ENCODE results near the gene PPARG. TPM values are rescaled to one million over a fixed set of nuclear protein-coding genes. Genes with fewer than 3 reads are reported as not detected.

PPARG gene
- polyA plus RNA-seq, 1 donor (not counting 4 experiments of a cell fraction or from before 2014, with no cell fraction given) = 3.1 TPM

- no peak overlapping the region for H3K27ac ChIP-seq (ENCODE audit: control insufficient read depth, insufficient read depth, low read length)
- dilution Hi-C loops (cut with MboI; ENCODE audit: extremely low pct_ligation_motif_present, low sequenced_read_pairs) = no loop called here
- H3K9me3 ChIP-seq (ENCODE audit: control insufficient read depth, low read depth, low read length) = no peaks in the 10 kb centered on the region
- no peaks in the 10 kb centered on the region for H3K79me2 ChIP-seq (ENCODE audit: control insufficient read depth, insufficient read depth, low read length)
- no peak overlapping the region for H2AFZ ChIP-seq (ENCODE audit: control insufficient read depth, low read length)
- no peaks in the 10 kb centered on the region for H4K20me1 ChIP-seq (ENCODE audit: control insufficient read depth, extremely low read depth, insufficient read depth, low read length)
- H3K4me3 ChIP-seq (ENCODE audit: control insufficient read depth in 2 of 3, extremely low read depth in 1 of 3, insufficient read depth in 2 of 3, low read depth in 1 of 3, low read length in 3 of 3) = no peak overlapping the region
- H3K27me3 ChIP-seq (ENCODE audit: control insufficient read depth, extremely low read depth, insufficient read depth, low read length) = peaks cover 16% of the 10 kb centered on the region
- FAIRE-seq = no peak
- DNase-seq (ENCODE audit: low read depth, low spot score) = no peak
- H3K4me1 ChIP-seq (ENCODE audit: control insufficient read depth, extremely low read depth, insufficient read depth, low read length) = no peaks in the 10 kb centered on the region
- no peak for TF ChIP-seq EZH2 (IDR thresholded peaks at IDR 0.05; ENCODE audit: low read length)
- TF ChIP-seq CTCF (optimal IDR thresholded peaks at IDR 0.05 in 1 of 3, IDR thresholded peaks at IDR 0.05 in 1 of 3, conservative IDR thresholded peaks at IDR 0.05 in 1 of 3; ENCODE audit: extremely low read depth in 1 of 3, insufficient read depth in 2 of 3, low read length in 3 of 3) = no peak
- H3K36me3 ChIP-seq (ENCODE audit: control insufficient read depth in 2 of 2, extremely low read depth in 1 of 2, insufficient read depth in 2 of 2, low read length in 2 of 2) = no peaks in the 10 kb centered on the region
- no peak overlapping the region for H3K9ac ChIP-seq (ENCODE audit: control insufficient read depth, extremely low read depth, insufficient read depth, low read length)
- no peaks in the 10 kb centered on the region for H3K9me1 ChIP-seq (ENCODE audit: control insufficient read depth, extremely low read depth, insufficient read depth, low read length)
- H3K4me2 ChIP-seq (ENCODE audit: control insufficient read depth, extremely low read depth, insufficient read depth, low read depth, low read length) = no peak overlapping the region
Measured at GRCh38 chr3:12438318-12438717, 149.4 kb downstream of the PPARG start.

- H3K27me3 ChIP-seq (ENCODE audit: control insufficient read depth, extremely low read depth, insufficient read depth, low read length) = peaks cover 21% of the 10 kb centered on the region
- dilution Hi-C loops (cut with MboI; ENCODE audit: extremely low pct_ligation_motif_present, low sequenced_read_pairs) = no loop called here
- H3K9ac ChIP-seq (ENCODE audit: control insufficient read depth, extremely low read depth, insufficient read depth, low read length) = no peak overlapping the region
- no peak overlapping the region for H3K4me2 ChIP-seq (ENCODE audit: control insufficient read depth, extremely low read depth, insufficient read depth, low read depth, low read length)
- FAIRE-seq = no peak
- no peak for DNase-seq (ENCODE audit: low read depth, low spot score)
- H3K4me3 ChIP-seq (ENCODE audit: control insufficient read depth in 2 of 3, extremely low read depth in 1 of 3, insufficient read depth in 2 of 3, low read depth in 1 of 3, low read length in 3 of 3) = no peak overlapping the region
- H4K20me1 ChIP-seq (ENCODE audit: control insufficient read depth, extremely low read depth, insufficient read depth, low read length) = no peaks in the 10 kb centered on the region
- no peaks in the 10 kb centered on the region for H3K36me3 ChIP-seq (ENCODE audit: control insufficient read depth in 2 of 2, extremely low read depth in 1 of 2, insufficient read depth in 2 of 2, low read length in 2 of 2)
- no peaks in the 10 kb centered on the region for H3K4me1 ChIP-seq (ENCODE audit: control insufficient read depth, extremely low read depth, insufficient read depth, low read length)
- no peak for TF ChIP-seq EZH2 (IDR thresholded peaks at IDR 0.05; ENCODE audit: low read length)
- no peak for TF ChIP-seq CTCF (optimal IDR thresholded peaks at IDR 0.05 in 1 of 3, IDR thresholded peaks at IDR 0.05 in 1 of 3, conservative IDR thresholded peaks at IDR 0.05 in 1 of 3; ENCODE audit: extremely low read depth in 1 of 3, insufficient read depth in 2 of 3, low read length in 3 of 3)
- H3K9me3 ChIP-seq (ENCODE audit: control insufficient read depth, low read depth, low read length) = no peaks in the 10 kb centered on the region
- H3K9me1 ChIP-seq (ENCODE audit: control insufficient read depth, extremely low read depth, insufficient read depth, low read length) = no peaks in the 10 kb centered on the region
- no peak overlapping the region for H3K27ac ChIP-seq (ENCODE audit: control insufficient read depth, insufficient read depth, low read length)
- H2AFZ ChIP-seq (ENCODE audit: control insufficient read depth, low read length) = no peak overlapping the region
- H3K79me2 ChIP-seq (ENCODE audit: control insufficient read depth, insufficient read depth, low read length) = no peaks in the 10 kb centered on the region
Measured at GRCh38 chr3:12439161-12439940, 150.5 kb downstream of the PPARG start.
